IPS-20b (cell line): ENCODE measurements around the gene PPP1R13B.

Source experiments
- H3K27ac ChIP-seq: one replicate; pipeline ENCODE4 v1.5.1; 2013; ENCODE audit warnings: low read length
- H3K27me3 ChIP-seq: 2 replicates; pipeline ENCODE4 v1.6.1; 2013; ENCODE audit warnings: mild to moderate bottlenecking, low read length, inconsistent platforms; ENCODE audit not compliant: insufficient read depth
- H3K36me3 ChIP-seq: 2 replicates; pipeline ENCODE4 v1.6.1; 2013; ENCODE audit warnings: low read depth, mild to moderate bottlenecking, inconsistent platforms, low read length, moderate library complexity; ENCODE audit not compliant: insufficient read depth
- H3K4me1 ChIP-seq: 2 replicates; pipeline ENCODE4 v1.6.1; 2013; ENCODE audit warnings: mild to moderate bottlenecking, control low read depth, inconsistent platforms, low read length, moderate library complexity; ENCODE audit not compliant: insufficient read depth
- H3K4me3 ChIP-seq: 2 replicates; pipeline ENCODE4 v1.5.1; 2013; ENCODE audit warnings: mild to moderate bottlenecking, low read length, inconsistent platforms
- H3K9ac ChIP-seq: 2 replicates; pipeline ENCODE4 v1.6.1; 2013; ENCODE audit warnings: low read depth, mild to moderate bottlenecking, inconsistent platforms, low read length, moderate library complexity
- H3K9me3 ChIP-seq: 2 replicates; pipeline ENCODE4 v1.6.1; 2013; ENCODE audit warnings: mild to moderate bottlenecking, low read depth, low read length, inconsistent platforms; ENCODE audit not compliant: insufficient read depth

Gene PPP1R13B

DNA sequence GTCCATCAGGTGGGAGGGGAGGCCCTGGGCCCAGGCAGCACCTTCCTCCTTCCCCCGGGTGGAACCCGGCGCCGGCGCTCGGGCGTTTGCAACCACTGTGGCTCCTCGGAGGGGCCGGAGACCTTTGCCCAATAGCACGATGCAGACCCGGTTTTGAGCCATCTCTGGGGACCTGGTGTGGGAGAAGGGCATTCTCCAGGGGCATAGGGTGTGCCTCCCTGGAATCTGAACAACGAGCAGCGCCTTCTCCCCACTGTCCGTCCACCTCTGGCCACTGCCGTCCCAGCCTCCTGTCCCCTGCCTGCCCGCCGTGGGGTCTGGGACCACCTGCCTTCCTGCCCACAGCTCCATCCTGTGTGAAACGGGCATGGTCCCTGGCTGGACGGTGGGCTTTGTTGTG, 119.2 kb downstream of the PPP1R13B start:
- H3K4me3 ChIP-seq = no peak overlapping the region
- H3K36me3 ChIP-seq = peaks cover 31% of the 10 kb centered on the region
- no peak overlapping the region for H3K9ac ChIP-seq
- H3K27ac ChIP-seq = no peak overlapping the region
- no peaks in the 10 kb centered on the region for H3K9me3 ChIP-seq
- no peaks in the 10 kb centered on the region for H3K27me3 ChIP-seq
- H3K4me1 ChIP-seq = no peaks in the 10 kb centered on the region

DNA sequence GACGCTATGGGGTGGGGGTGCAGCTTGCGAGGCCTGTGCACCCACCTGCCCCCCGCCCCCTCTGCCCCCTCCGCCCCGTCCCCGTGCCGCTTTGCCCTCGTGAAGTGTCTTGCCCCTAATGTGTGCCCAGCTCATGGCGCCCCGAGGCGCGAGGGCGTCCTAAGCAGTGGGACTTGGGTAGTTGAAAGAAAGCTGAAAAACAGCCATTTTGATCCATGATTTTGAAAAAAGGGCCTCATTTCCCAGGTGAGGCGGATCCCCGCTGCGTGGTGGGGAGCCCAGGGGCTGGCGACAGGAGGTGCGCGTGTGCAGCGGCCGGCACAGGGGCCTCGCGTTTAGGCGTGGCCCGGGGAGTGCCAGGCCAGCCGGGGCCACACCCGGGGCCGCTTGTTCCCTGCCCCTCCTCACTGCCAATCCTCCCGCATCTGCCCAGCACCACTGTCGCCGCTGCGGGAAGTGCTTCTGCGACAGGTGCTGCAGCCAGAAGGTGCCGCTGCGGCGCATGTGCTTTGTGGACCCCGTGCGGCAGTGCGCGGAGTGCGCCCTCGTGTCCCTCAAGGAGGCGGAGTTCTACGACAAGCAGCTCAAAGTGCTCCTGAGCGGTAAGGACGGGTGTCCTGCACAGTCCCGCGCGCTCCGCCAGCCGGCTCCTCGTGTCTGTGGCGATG, 119.9 kb downstream of the PPP1R13B start:
- H3K27ac ChIP-seq = no peak overlapping the region
- no peaks in the 10 kb centered on the region for H3K27me3 ChIP-seq
- no peak overlapping the region for H3K4me3 ChIP-seq
- H3K9me3 ChIP-seq = no peaks in the 10 kb centered on the region
- no peak overlapping the region for H3K9ac ChIP-seq
- peaks cover 24% of the 10 kb centered on the region for H3K36me3 ChIP-seq
- no peaks in the 10 kb centered on the region for H3K4me1 ChIP-seq

DNA sequence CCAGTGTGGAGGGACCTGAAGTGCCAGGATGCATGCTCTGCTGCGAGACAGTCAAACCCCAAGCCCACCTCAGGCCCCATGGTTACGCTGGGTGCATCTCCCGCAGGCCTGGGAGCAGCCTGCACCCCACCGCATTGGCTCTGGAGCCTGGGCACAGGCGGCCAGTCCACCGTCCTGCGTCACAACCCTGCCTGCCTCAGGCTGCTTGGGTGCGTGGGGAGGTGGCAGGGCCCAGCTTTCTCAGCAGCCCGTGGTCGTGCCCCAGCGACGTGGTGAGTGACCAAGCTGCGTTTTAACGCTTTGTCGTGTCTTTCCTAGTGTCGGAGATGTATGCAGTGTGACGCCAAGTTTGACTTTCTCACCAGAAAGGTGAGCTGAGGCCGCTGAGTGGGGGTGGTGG, 120.9 kb downstream of the PPP1R13B start:
- Histone ChIP-seq H3K4me3 (no peak overlapping the region), H3K4me1 (no peaks in the 10 kb centered on the region), H3K27me3 (no peaks in the 10 kb centered on the region), H3K9me3 (no peaks in the 10 kb centered on the region), H3K9ac (no peak overlapping the region), H3K27ac (no peak overlapping the region), H3K36me3 (peaks cover 22% of the 10 kb centered on the region)

DNA sequence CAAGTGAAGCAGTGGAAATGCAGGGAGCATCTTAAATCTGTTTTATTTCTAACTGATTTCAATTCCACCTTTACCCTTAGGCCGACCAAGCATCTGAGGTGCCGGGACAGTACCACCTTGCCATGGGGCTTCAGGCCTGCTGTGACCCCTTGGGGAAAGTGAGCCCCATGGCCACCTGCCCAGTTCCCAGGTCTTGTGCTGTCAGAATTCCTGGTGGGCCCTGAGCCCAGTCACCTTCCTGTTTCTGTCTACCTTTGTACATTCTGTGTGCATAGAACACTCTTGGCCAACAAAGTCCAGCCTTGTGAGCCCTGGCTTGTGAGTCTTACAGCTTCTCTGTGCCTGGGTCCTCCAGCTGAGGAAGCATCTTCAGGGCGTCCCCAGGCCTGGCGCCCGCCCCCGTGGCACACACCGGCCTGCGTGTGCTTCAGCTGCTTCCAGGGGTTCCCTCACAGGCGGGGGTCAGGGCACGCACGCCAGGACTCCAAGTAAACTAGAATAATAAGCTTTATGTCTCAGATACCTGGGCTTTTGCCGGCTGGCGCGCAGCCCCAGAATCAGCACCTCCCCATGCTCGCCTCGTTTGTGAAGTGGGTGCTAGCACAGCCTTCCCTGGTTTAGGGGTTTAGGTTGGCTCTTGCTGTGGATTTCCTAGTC, 121.5 kb downstream of the PPP1R13B start:
- Histone ChIP-seq H3K9me3 (no peaks in the 10 kb centered on the region), H3K4me1 (no peaks in the 10 kb centered on the region), H3K36me3 (peaks cover 22% of the 10 kb centered on the region), H3K27ac (no peak overlapping the region), H3K27me3 (no peaks in the 10 kb centered on the region), H3K9ac (no peak overlapping the region), H3K4me3 (no peak overlapping the region)

DNA sequence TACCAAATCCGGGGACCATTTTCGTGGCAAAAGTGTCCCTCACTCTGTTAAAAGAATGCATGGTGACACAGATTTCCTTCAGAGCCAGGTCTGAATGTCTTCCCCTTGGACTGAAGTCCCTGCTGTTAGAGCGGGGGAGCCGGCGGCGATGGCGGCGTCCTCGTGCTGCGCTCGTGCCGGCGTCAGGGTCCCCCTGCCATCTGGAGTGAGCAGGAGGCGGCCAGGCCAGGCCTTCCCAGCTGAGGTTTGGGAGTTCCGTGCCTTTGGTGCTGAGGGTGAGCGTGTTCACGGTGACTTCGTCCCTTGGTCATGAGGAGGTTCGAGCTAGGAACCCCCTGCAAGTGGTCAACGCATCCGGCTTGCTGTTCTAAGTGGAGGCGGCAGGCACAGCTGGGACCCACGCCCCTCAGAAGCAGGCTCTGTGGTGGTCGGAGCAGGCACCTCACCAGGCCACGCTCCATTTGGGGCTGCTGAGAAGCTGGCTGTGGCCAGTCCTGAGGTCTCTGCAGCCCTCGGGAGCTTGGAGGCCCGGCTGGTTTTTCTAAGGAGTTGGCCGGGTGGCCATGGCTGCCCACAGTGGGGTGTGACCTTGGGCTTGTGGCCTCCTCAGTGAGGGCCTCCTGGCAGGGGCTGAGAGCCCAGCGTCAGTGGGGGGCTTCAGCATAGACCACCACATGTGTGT, 122.2 kb downstream of the PPP1R13B start:
- H3K9me3 ChIP-seq = no peaks in the 10 kb centered on the region
- H3K36me3 ChIP-seq = peaks cover 20% of the 10 kb centered on the region
- no peaks in the 10 kb centered on the region for H3K27me3 ChIP-seq
- no peak overlapping the region for H3K4me3 ChIP-seq
- H3K9ac ChIP-seq = no peak overlapping the region; the same call in 1 of the 2 replicates
- no peaks in the 10 kb centered on the region for H3K4me1 ChIP-seq
- no peak overlapping the region for H3K27ac ChIP-seq

DNA sequence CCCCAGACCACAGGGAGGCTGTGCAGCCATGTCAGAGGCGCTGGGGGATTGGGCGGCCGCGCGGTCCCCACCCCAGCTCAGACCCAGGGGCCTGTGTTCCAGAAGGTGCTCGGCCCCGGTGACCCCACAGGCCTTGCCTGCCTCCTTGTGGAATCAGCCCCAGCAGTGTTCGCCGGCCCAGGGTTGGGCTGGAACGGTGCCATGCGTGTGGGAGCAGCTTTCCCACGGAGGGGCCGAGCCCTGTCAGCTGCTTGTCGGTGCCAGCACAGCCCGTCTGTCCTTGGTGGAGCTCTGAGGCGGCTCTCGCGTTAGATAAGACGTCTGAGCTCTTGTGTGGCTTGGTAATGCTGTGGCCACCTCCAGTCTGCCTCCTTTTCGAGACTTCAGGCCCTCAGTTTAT, 123.3 kb downstream of the PPP1R13B start:
- H3K9ac ChIP-seq = no peak overlapping the region
- no peak overlapping the region for H3K4me3 ChIP-seq
- peaks cover 10% of the 10 kb centered on the region for H3K36me3 ChIP-seq
- H3K27me3 ChIP-seq = no peaks in the 10 kb centered on the region
- H3K9me3 ChIP-seq = no peaks in the 10 kb centered on the region
- no peaks in the 10 kb centered on the region for H3K4me1 ChIP-seq
- H3K27ac ChIP-seq = no peak overlapping the region

DNA sequence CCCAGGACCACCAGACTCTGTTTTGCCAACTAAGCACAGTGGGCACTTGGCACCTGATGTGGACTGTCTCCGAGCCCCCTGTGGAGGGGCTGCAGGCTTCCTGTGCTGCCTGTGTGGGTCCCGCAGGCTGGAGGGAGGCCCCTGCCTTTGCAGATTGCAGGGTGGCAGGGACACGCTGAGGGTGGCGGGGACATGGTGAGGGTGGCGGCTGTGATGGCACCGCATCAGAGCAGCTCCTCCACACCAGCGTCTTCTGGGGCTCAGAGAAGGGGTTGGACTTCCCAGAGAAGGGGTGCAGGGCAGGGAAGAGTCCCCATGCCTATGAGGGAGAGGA, 123.7 kb downstream of the PPP1R13B start:
- Histone ChIP-seq H3K4me3 (no peak overlapping the region), H3K4me1 (no peaks in the 10 kb centered on the region), H3K9ac (no peak overlapping the region), H3K36me3 (peaks cover 6% of the 10 kb centered on the region; the same call in 1 of the 2 replicates), H3K9me3 (no peaks in the 10 kb centered on the region), H3K27ac (no peak overlapping the region), H3K27me3 (no peaks in the 10 kb centered on the region)

DNA sequence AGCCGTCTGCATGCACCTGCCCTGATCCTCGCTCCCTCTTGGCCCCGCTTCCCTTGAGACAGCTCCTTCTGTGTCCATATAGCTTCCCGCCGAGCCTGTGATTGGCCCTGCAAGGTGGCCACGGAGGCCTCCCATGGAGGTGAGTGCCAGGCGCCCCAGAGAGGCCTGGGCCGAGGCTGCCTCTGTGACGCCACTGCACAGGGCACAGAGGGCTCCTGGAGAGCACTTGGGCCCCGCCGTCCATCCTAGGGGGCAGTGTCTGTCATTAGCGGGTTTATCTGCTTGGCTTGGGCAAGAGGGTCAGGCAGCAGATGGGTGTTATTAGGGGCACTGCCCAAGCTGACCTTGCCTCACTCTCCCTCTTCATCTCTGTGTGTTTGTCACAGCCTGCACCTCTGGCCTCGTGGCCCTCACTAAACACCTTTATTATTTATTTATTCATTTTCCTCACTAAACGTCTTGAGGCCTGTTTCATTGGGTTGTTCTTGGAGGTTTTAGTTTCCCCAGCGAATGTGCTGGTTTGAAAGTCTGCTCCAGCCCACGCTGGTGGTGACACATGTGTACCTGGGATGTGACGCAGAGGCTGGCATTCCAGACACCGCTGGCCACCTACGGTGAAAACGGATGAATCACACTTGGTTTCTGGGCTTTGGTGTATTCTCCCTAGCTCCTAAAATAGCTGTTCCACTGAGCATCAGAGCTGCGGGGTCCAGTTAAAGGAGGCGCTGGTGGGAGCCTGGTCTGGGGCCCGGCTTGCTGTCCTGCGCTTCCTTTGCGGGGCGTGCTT, 125.8 kb downstream of the PPP1R13B start:
- Histone ChIP-seq H3K27ac (no peak overlapping the region), H3K9me3 (no peaks in the 10 kb centered on the region), H3K4me1 (peaks cover 4% of the 10 kb centered on the region; the same call in 1 of the 2 replicates), H3K4me3 (no peak overlapping the region), H3K9ac (no peak overlapping the region), H3K27me3 (peaks cover 3% of the 10 kb centered on the region; the same call in 1 of the 2 replicates), H3K36me3 (no peaks in the 10 kb centered on the region)

DNA sequence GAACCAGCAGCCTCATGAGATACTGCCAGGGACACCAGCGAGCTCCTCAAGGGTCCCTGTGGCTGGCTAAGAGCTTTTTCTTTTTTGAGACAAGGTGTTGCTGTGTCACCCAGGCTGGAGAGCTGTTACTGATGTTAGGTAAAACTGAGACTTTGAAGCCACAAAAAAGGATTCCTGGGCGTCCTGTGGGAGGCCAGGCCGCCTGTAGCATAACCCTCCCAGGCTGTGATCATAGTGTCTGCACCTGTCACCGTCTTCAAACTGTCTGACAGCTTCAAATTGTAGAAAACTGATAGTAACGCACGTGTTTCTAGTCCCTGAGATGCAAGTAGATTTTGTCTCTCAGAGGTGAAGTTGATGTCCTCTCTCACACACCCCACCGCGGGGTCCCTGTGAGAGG, 127.6 kb downstream of the PPP1R13B start:
- H3K4me3 ChIP-seq = no peak overlapping the region
- H3K27ac ChIP-seq = no peak overlapping the region
- H3K27me3 ChIP-seq = peaks cover 4% of the 10 kb centered on the region; the same call in 1 of the 2 replicates
- H3K9ac ChIP-seq = no peak overlapping the region
- H3K4me1 ChIP-seq = peaks cover 4% of the 10 kb centered on the region; the same call in 1 of the 2 replicates
- H3K36me3 ChIP-seq = no peaks in the 10 kb centered on the region
- no peaks in the 10 kb centered on the region for H3K9me3 ChIP-seq

DNA sequence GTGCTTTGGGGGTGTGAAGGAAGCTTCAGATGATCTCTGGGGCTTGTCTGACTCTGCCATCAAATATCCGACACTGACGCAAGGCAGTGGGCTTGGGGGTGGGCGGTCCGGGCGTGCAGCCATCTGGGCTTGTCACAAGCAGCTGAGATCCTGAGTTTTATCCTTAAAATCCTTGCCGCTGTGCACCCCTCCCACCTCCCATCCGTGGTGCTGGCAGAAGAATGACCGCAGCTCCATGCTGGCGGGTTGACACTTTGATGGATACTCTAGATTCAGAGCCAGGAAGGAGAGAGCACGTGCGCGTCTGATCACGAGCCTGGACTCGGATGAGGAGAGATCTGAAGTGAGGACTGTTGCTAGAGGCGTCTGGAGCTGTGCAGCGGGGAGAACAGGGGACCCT, 128.8 kb downstream of the PPP1R13B start:
- Histone ChIP-seq H3K27ac (no peak overlapping the region), H3K4me1 (peaks cover 4% of the 10 kb centered on the region; the same call in 1 of the 2 replicates), H3K27me3 (peaks cover 4% of the 10 kb centered on the region; the same call in 1 of the 2 replicates), H3K9ac (no peak overlapping the region), H3K36me3 (no peaks in the 10 kb centered on the region), H3K4me3 (no peak overlapping the region), H3K9me3 (no peaks in the 10 kb centered on the region)

DNA sequence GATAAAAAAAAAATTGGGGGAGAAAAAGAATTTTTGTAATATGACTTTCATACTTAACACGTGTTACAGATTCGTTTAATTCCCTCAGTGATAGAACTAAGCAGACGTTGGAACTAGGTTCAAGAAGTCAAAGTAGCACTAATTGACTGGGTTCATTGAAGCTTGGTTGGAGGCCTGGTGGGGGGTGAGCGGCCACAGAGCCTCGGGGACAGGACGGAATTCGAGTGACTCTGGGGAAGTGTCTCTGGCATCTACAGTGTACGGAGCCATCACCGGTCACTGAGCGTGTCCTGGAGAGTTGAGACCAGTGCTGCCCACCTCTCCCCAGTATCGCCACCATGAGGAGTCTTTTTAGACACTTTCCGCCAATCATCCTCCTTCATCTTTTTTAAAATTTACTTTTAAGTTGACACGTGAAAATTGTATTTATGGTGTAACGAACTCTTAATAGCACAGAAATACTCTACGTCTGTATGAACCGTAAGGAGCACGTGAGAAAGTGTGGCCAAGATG, 130.4 kb downstream of the PPP1R13B start:
- H3K4me3 ChIP-seq = peak overlapping the region; percentile 72
- no peaks in the 10 kb centered on the region for H3K9me3 ChIP-seq
- peaks cover 4% of the 10 kb centered on the region; the same call in 1 of the 2 replicates for H3K27me3 ChIP-seq
- H3K36me3 ChIP-seq = no peaks in the 10 kb centered on the region
- peaks cover 7% of the 10 kb centered on the region for H3K4me1 ChIP-seq
- H3K27ac ChIP-seq = no peak overlapping the region
- H3K9ac ChIP-seq = peak overlapping the region; percentile 61; the same call in 1 of the 2 replicates
